HG02981 (cell line): ENCODE measurements around the gene HCN3.

Experiments
- ATAC-seq: cut with Tn5 transposase; IDR thresholded peaks from one replicate; pipeline ENCODE4 v1.9.1; 2021; ENCODE audit warnings: mild to moderate bottlenecking, moderate library complexity; ENCODE audit not compliant: unreplicated experiment

The HCN3 gene

GRCh38 chr1:155253797-155254196 lies 23.5 kb upstream of the HCN3 start:
- no peak for ATAC-seq

GRCh38 chr1:155254228-155254713 lies 23.0 kb upstream of the HCN3 start:
- ATAC-seq, result no peak

- ATAC-seq, result no peak
Observed at GRCh38 chr1:155254714-155255242, 22.5 kb upstream of the HCN3 start.

- ATAC-seq, result peak; percentile 56
Observed at GRCh38 chr1:155255243-155256007, 21.8 kb upstream of the HCN3 start, which contains the start of gene ENTREP3. Gene ENTREP3 (minus strand): TSS chr1:155255483. CDS start chr1:155254877, 606 bp downstream.

- ATAC-seq, result no peak
Observed at GRCh38 chr1:155256058-155256852, 21.0 kb upstream of the HCN3 start.

- ATAC-seq, result no peak
Observed at GRCh38 chr1:155260276-155260675, 17.0 kb upstream of the HCN3 start.

GRCh38 chr1:155261493-155261851 lies 15.8 kb upstream of the HCN3 start:
- no peak for ATAC-seq

- peak; percentile 94 for ATAC-seq
Observed at GRCh38 chr1:155261852-155262673, 15.2 kb upstream of the HCN3 start, which contains the start of gene SCAMP3. Gene SCAMP3 (minus strand): TSS chr1:155262360. CDS start chr1:155262151, 209 bp downstream.

GRCh38 chr1:155263067-155263466 lies 14.2 kb upstream of the HCN3 start:
- no peak for ATAC-seq

GRCh38 chr1:155266553-155266952 lies 10.7 kb upstream of the HCN3 start:
- ATAC-seq, result no peak

- no peak for ATAC-seq
Observed at GRCh38 chr1:155267373-155267772, 9.9 kb upstream of the HCN3 start.

GRCh38 chr1:155268630-155269029 lies 8.6 kb upstream of the HCN3 start:
- no peak for ATAC-seq

GRCh38 chr1:155269381-155269780 lies 7.9 kb upstream of the HCN3 start:
- no peak for ATAC-seq

- ATAC-seq, result peak; percentile 26
Observed at GRCh38 chr1:155272466-155273342, 4.6 kb upstream of the HCN3 start.

- peak; percentile 74 for ATAC-seq
Observed at GRCh38 chr1:155273343-155274245, 3.7 kb upstream of the HCN3 start, which contains the start of gene CLK2. Gene CLK2 (minus strand): TSS chr1:155273504. CDS start chr1:155270977, 2,527 bp downstream.

- ATAC-seq, result no peak
Observed at GRCh38 chr1:155277902-155278688, 832 bp downstream of the HCN3 start.

GRCh38 chr1:155278689-155279160 lies 1.5 kb downstream of the HCN3 start:
- no peak for ATAC-seq

- no peak for ATAC-seq
Observed at GRCh38 chr1:155279268-155279667, 2.0 kb downstream of the HCN3 start.
